ENCODE data around the gene THSD7A. TPM values are rescaled to one million over a fixed set of nuclear protein-coding genes. Genes with fewer than 3 reads are reported as not detected.

The THSD7A gene
- total and polyA plus RNA-seq, 2 of the 13 experiments (the other 11 are each of a cell fraction or from before 2014, with no cell fraction given) = 0.01 to 0.07 TPM

GRCh38 chr7:11593322-11593721 is 238.7 kb downstream of the THSD7A start (continued):
- TF ChIP-seq, protein P1, sequence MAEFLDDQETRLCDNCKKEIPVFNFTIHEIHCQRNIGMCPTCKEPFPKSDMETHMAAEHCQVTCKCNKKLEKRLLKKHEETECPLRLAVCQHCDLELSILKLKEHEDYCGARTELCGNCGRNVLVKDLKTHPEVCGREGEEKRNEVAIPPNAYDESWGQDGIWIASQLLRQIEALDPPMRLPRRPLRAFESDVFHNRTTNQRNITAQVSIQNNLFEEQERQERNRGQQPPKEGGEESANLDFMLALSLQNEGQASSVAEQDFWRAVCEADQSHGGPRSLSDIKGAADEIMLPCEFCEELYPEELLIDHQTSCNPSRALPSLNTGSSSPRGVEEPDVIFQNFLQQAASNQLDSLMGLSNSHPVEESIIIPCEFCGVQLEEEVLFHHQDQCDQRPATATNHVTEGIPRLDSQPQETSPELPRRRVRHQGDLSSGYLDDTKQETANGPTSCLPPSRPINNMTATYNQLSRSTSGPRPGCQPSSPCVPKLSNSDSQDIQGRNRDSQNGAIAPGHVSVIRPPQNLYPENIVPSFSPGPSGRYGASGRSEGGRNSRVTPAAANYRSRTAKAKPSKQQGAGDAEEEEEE (CRISPR knock-in tag; IDR thresholded peaks at IDR 0.05; ENCODE audit: borderline replicate concordance) = no peak

DNA sequence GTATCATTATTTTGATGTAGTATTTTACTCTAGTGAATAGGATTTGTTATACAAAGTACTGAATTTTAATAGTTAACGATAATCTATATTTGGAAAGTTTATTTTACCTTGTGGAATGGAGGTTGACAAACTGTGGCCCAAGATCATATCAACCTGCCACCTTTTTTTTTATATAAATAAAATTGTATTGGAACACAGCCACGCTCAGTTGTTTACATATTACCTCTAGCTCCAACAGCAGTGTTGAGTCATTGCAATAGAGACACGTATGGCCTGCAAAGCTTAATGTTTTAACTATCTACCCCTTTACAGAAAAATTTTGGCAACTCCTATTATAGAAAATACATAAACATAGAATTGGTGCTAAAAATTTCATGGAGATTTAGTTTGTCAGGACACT is 239.3 kb downstream of the THSD7A start:
- H3K27ac ChIP-seq (ENCODE audit: extremely low read length, insufficient read depth, low read length) = no peak overlapping the region
- H2AFZ ChIP-seq (ENCODE audit: low read length) = no peak overlapping the region
- no peak for ATAC-seq
- no peak overlapping the region for H3K4me3 ChIP-seq (replicated peaks in 1 of 3; ENCODE audit: insufficient read depth in 1 of 3, low read depth in 2 of 3, low read length in 3 of 3)
- intact Hi-C loops (cut with micrococcal nuclease; ENCODE audit: unreplicated experiment) (no loop called here), in situ Hi-C loops (cut with HindIII; ENCODE audit: extremely low pct_ligation_motif_present, low pct_unique_long_range_greater_than_20kb) (no loop called here)
- H3K36me3 ChIP-seq (replicated peaks in 1 of 2; ENCODE audit: control insufficient read depth in 1 of 2, insufficient read depth in 2 of 2, low read length in 2 of 2) = no peaks in the 10 kb centered on the region
- H3K4me2 ChIP-seq (ENCODE audit: low read depth, low read length) = no peak overlapping the region
- BruUV-seq (replicated peaks) = no TSS peak
- DNase-seq (ENCODE audit: low spot score) = no peak
- TF ChIP-seq NR3C1 (CRISPR knock-in tag; IDR thresholded peaks at IDR 0.05) (no peak), KAT2B (IDR thresholded peaks at IDR 0.05; ENCODE audit: borderline replicate concordance, low read depth, low read length) (no peak), ZNF256 (CRISPR knock-in tag; conservative IDR thresholded peaks at IDR 0.05) (no peak)
- TF ChIP-seq, protein P2, sequence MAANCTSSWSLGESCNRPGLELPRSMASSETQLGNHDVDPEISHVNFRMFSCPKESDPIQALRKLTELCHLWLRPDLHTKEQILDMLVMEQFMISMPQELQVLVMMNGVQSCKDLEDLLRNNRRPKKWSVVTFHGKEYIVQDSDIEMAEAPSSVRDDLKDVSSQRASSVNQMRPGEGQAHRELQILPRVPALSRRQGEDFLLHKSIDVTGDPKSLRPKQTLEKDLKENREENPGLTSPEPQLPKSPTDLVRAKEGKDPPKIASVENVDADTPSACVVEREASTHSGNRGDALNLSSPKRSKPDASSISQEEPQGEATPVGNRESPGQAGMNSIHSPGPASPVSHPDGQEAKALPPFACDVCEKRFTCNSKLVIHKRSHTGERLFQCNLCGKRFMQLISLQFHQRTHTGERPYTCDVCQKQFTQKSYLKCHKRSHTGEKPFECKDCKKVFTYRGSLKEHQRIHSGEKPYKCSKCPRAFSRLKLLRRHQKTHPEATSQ (CRISPR knock-in tag; IDR thresholded peaks at IDR 0.05; ENCODE audit: borderline replicate concordance) = no peak
- ChIA-PET CTCF (ENCODE audit: low intra/inter-chr PET ratio, low total read pairs) (no interaction called here), POLR2A (no interaction called here)
- no peaks in the 10 kb centered on the region for H3K79me2 ChIP-seq (ENCODE audit: insufficient read depth, low read length)
- WGBS (ENCODE audit: low lambda C conversion rate) = 15% methylated on average over 3 of the region's 3 CpGs
- H3K4me1 ChIP-seq (ENCODE audit: insufficient read depth, low read length) = no peaks in the 10 kb centered on the region
- no peaks in the 10 kb centered on the region for H3K27me3 ChIP-seq (ENCODE audit: control insufficient read depth in 1 of 2, insufficient read depth in 2 of 2, low read length in 2 of 2)
- H4K20me1 ChIP-seq (ENCODE audit: insufficient read depth, low read length) = no peaks in the 10 kb centered on the region
- no peak for FAIRE-seq
- no peak overlapping the region for H3K9ac ChIP-seq (ENCODE audit: insufficient read depth, low read depth, low read length)
- H3K9me3 ChIP-seq (ENCODE audit: low read length) = no peaks in the 10 kb centered on the region
